H1 (cell line): ENCODE data around the gene NUAK1. TPM values are rescaled to one million over a fixed set of nuclear protein-coding genes. Genes with fewer than 3 reads are reported as not detected.

ENCODE experiments used
- CTCF ChIA-PET: fragments of 300-600 bp; sonication (Branson Sonifier 250); formaldehyde crosslinking; loops from one replicate; lab custom pipeline; 2021; ENCODE audit not compliant: partially characterized antibody; lab: Charles Lee
- POLR2A ChIA-PET: fragments of 300-600 bp; sonication (Branson Sonifier 250); formaldehyde crosslinking; loops from one replicate; lab custom pipeline; 2021; ENCODE audit warnings: inconsistent platforms; ENCODE audit not compliant: partially characterized antibody; lab: Charles Lee
- DNase-seq, 2 experiments: peaks; one replicate each; pipeline versions ENCODE4 v3.0.0 to v3.0.0-alpha.2; 2010 to 2022; ENCODE audit warnings: low spot score in 2 of 2, low read depth in 1 of 2, mixed read lengths in 1 of 2
- FAIRE-seq: peaks from 2 replicates; lab custom pipeline; 2011; peaks lifted over from hg19 to GRCh38; lab: Jason Lieb, UNC
- H2AFZ ChIP-seq: 2 replicates; pipeline ENCODE4 v1.8.1; 2012; ENCODE audit warnings: low read length, inconsistent platforms
- H2AK5ac ChIP-seq: 2 replicates; pipeline ENCODE4 v1.6.1; 2013; ENCODE audit warnings: low read depth, low read length
- H2BK120ac ChIP-seq: replicated peaks from 2 replicates; pipeline ENCODE3; 2013; ENCODE audit warnings: low read depth, low read length, inconsistent platforms
- H2BK12ac ChIP-seq: 2 replicates; pipeline ENCODE4 v1.6.1; 2013; ENCODE audit warnings: low read depth, low read length
- H2BK15ac ChIP-seq: 2 replicates; pipeline ENCODE4 v1.6.1; 2013; ENCODE audit warnings: low read length
- H2BK20ac ChIP-seq: 2 replicates; pipeline ENCODE4 v1.6.1; 2013; ENCODE audit warnings: low read length
- H2BK5ac ChIP-seq: 2 replicates; pipeline ENCODE4 v1.6.1; 2013; ENCODE audit warnings: low read depth, low read length
- H3K14ac ChIP-seq: 2 replicates; pipeline ENCODE4 v1.6.1; 2013; ENCODE audit warnings: inconsistent platforms; ENCODE audit not compliant: insufficient read length
- H3K18ac ChIP-seq: 2 replicates; pipeline ENCODE4 v1.6.1; 2013; ENCODE audit warnings: low read length; ENCODE audit errors: extremely low read depth
- H3K23ac ChIP-seq: 2 replicates; pipeline ENCODE4 v1.6.1; 2013; ENCODE audit warnings: inconsistent platforms; ENCODE audit not compliant: insufficient read length
- H3K23me2 ChIP-seq: 2 replicates; pipeline ENCODE4 v1.6.1; 2013; ENCODE audit warnings: low read depth, low read length
- H3K27ac ChIP-seq: 2 replicates; pipeline ENCODE4 v1.6.1; 2011; ENCODE audit warnings: low read depth, low read length, inconsistent platforms
- H3K27me3 ChIP-seq, 4 experiments: replicated peaks in 1 of 4; 1 replicate in 1 of 4; 2 replicates in 3 of 4; pipeline versions ENCODE4 v1.6.1 to v1.8.1; 2011 to 2013; ENCODE audit warnings: low read length in 3 of 4, mild to moderate bottlenecking in 3 of 4, inconsistent platforms in 2 of 4, mixed read lengths in 2 of 4, moderate library complexity in 1 of 4; ENCODE audit not compliant: control insufficient read depth in 3 of 4, insufficient read depth in 3 of 4; ENCODE audit errors: extremely low read depth in 1 of 4
- H3K36me3 ChIP-seq, 4 experiments: 2 replicates each; pipeline versions ENCODE4 v1.6.1 to v1.8.1; 2011 to 2013; ENCODE audit warnings: mild to moderate bottlenecking in 4 of 4, low read length in 3 of 4, moderate library complexity in 2 of 4, control low read depth in 1 of 4, inconsistent platforms in 1 of 4; ENCODE audit not compliant: insufficient read depth in 4 of 4, control insufficient read depth in 2 of 4
- H3K4ac ChIP-seq: replicated peaks from 2 replicates; pipeline ENCODE3; 2013; ENCODE audit warnings: low read length, low read depth, mixed read lengths, inconsistent platforms; ENCODE audit not compliant: insufficient read length
- H3K4me1 ChIP-seq, 4 experiments: replicated peaks in 1 of 4; 1 replicate in 1 of 4; 2 replicates in 3 of 4; pipeline versions ENCODE4 v1.6.1 to v1.8.1; 2011 to 2013; ENCODE audit warnings: low read length in 3 of 4, inconsistent platforms in 2 of 4, mixed read lengths in 1 of 4; ENCODE audit not compliant: insufficient read depth in 4 of 4, control insufficient read depth in 3 of 4
- H3K4me2 ChIP-seq, 2 experiments: 2 replicates each; pipeline versions ENCODE4 v1.6.1 to v1.8.1; 2011 to 2013; ENCODE audit warnings: low read depth in 2 of 2, low read length in 2 of 2, control low read depth in 1 of 2, inconsistent platforms in 1 of 2, mild to moderate bottlenecking in 1 of 2; ENCODE audit not compliant: insufficient read depth in 1 of 2
- H3K4me3 ChIP-seq, 4 experiments: fragments of 200-600, 300-600 bp in 1 of 4; sonication (generic), shearing (Covaris generic), sonication (Bioruptor Twin) in 1 of 4; 2 replicates each; pipeline versions ENCODE4 v1.5.1 to v1.8.1; 2011 to 2016; ENCODE audit warnings: low read length in 4 of 4, low read depth in 3 of 4, control low read depth in 2 of 4, inconsistent platforms in 2 of 4, mild to moderate bottlenecking in 2 of 4, mixed read lengths in 1 of 4, moderate library complexity in 1 of 4; ENCODE audit not compliant: insufficient read depth in 2 of 4; ENCODE audit errors: extremely low read depth in 1 of 4
- H3K56ac ChIP-seq: replicated peaks from 2 replicates; pipeline ENCODE3; 2013; ENCODE audit warnings: low read depth, mild to moderate bottlenecking, mixed read lengths, low read length, inconsistent platforms; ENCODE audit not compliant: insufficient read length
- H3K79me1 ChIP-seq: 2 replicates; pipeline ENCODE4 v1.6.1; 2013; ENCODE audit warnings: low read depth, low read length, control low read depth
- H3K79me2 ChIP-seq, 2 experiments: 2 replicates each; pipeline versions ENCODE4 v1.6.1 to v1.8.1; 2012 to 2013; ENCODE audit warnings: low read length in 2 of 2, mild to moderate bottlenecking in 2 of 2, inconsistent platforms in 1 of 2; ENCODE audit not compliant: insufficient read depth in 2 of 2, control insufficient read depth in 1 of 2
- H3K9ac ChIP-seq, 4 experiments: replicated peaks in 1 of 4; 1 replicate in 1 of 4; 2 replicates in 3 of 4; pipeline versions ENCODE4 v1.6.1 to v1.8.1; 2011 to 2013; ENCODE audit warnings: low read depth in 3 of 4, low read length in 3 of 4, control low read depth in 2 of 4, mild to moderate bottlenecking in 2 of 4, moderate library complexity in 2 of 4, inconsistent platforms in 1 of 4; ENCODE audit errors: extremely low read depth in 1 of 4
- H3K9me3 ChIP-seq, 2 experiments: 2 replicates each; pipeline versions ENCODE4 v1.6.1 to v1.8.1; 2012 to 2013; ENCODE audit warnings: mild to moderate bottlenecking in 2 of 2, moderate library complexity in 2 of 2, control low read depth in 1 of 2, inconsistent platforms in 1 of 2, low read depth in 1 of 2, low read length in 1 of 2, mixed read lengths in 1 of 2; ENCODE audit not compliant: insufficient read depth in 2 of 2
- H4K20me1 ChIP-seq, 2 experiments: replicated peaks in 1 of 2; 2 replicates each; pipeline versions ENCODE3 to v1.8.1; 2011 to 2013; ENCODE audit warnings: inconsistent platforms in 2 of 2, low read length in 2 of 2, mild to moderate bottlenecking in 1 of 2; ENCODE audit not compliant: insufficient read depth in 2 of 2, control insufficient read depth in 1 of 2
- H4K5ac ChIP-seq: 2 replicates; pipeline ENCODE4 v1.6.1; 2013; ENCODE audit warnings: low read length, low read depth, mixed read lengths, inconsistent platforms; ENCODE audit not compliant: insufficient read length
- H4K8ac ChIP-seq: 2 replicates; pipeline ENCODE4 v1.8.0; 2013; ENCODE audit warnings: mild to moderate bottlenecking, moderate library complexity, low read length, inconsistent platforms; ENCODE audit not compliant: insufficient read depth; ENCODE audit errors: extremely low read depth
- H4K91ac ChIP-seq: replicated peaks from 2 replicates; pipeline ENCODE3; 2013; ENCODE audit warnings: low read length, mixed read lengths, inconsistent platforms; ENCODE audit not compliant: insufficient read length
- ASH2L ChIP-seq: fragments of 200-600, 300-600 bp; sonication (generic); IDR thresholded peaks from one replicate; pipeline ENCODE4 v1.7.1; 2017; ENCODE audit warnings: low read length
- CHD2 ChIP-seq: IDR thresholded peaks from 2 replicates; pipeline ENCODE4 v1.6.1; 2012; ENCODE audit warnings: low read length, improper control_type of control experiment
- GTF2F1 ChIP-seq: IDR thresholded peaks from 2 replicates; pipeline ENCODE4 v1.6.1; 2012; ENCODE audit warnings: low read depth, low read length, improper control_type of control experiment, borderline replicate concordance
- RNF2 ChIP-seq: fragments of 200-900, 300-1000 bp; sonication (generic); IDR thresholded peaks from 2 replicates; pipeline ENCODE4 v1.7.1; 2016; ENCODE audit warnings: borderline replicate concordance, low read depth, mild to moderate bottlenecking, antibody characterized with exemption, low read length; ENCODE audit not compliant: poor library complexity, severe bottlenecking; ENCODE audit errors: missing control alignments
- RXRA ChIP-seq: IDR thresholded peaks from 2 replicates; pipeline ENCODE4 v1.6.1; 2011; ENCODE audit warnings: low read depth, mild to moderate bottlenecking, low read length, moderate library complexity; ENCODE audit not compliant: insufficient read depth
- SP4 ChIP-seq: IDR thresholded peaks from 2 replicates; pipeline ENCODE4 v1.6.1; 2012; ENCODE audit warnings: low read length, inconsistent platforms
- WGBS, 2 experiments: shearing (Covaris generic) in 1 of 2; methylation state at CpG; one replicate each; pipeline versions ENCODE4 v1.1.6 to v1.1.7; 2013 to 2015; ENCODE audit warnings: low lambda C conversion rate in 2 of 2, mixed read lengths in 2 of 2, inconsistent platforms in 1 of 2, low coverage in 1 of 2, missing lambda C conversion rate in 1 of 2; ENCODE audit not compliant: insufficient replicate concordance in 2 of 2, insufficient coverage in 1 of 2, insufficient read length in 1 of 2; ENCODE audit errors: extremely low coverage in 1 of 2, missing lambda C conversion rate in 1 of 2; 5-methylcytosine and 5-hydroxymethylcytosine counted together
- polyA plus RNA-seq, 7 experiments: library from polyadenylated mRNA; depleted of rRNA in 3 of 7; stranded (reverse) in 5 of 7; unstranded in 2 of 7; fragments of >200 nt in 5 of 7; fragments of 200-250 nt in 2 of 7; gene quantifications; 1 replicate in 5 of 7; 2 replicates in 1 of 7; 4 replicates in 1 of 7; pipeline versions ENCODE4 v1.2.1 to v1.2.3, GENCODE V29; 2011 to 2013; ENCODE audit warnings: missing spikeins in 2 of 7, mixed read lengths in 2 of 7
- total RNA-seq: library from RNA; stranded (reverse); fragmentation: NEBNext Ultra II Directional; extraction: Animal tissue kit (Norgen Biotek cat#: 25700); gene quantifications from 2 replicates; pipeline ENCODE4 v1.2.1, GENCODE V29; 2021
- TF ChIP-seq, protein P1 (sequence below): IDR thresholded peaks from 2 replicates; pipeline ENCODE4 v1.6.1; 2012; ENCODE audit warnings: inconsistent platforms

Gene NUAK1
- total and polyA plus RNA-seq, 2 of the 8 experiments (the other 6 are each of a cell fraction or from before 2014, with no cell fraction given), result 6.7 to 18.2 TPM

- Histone ChIP-seq H3K79me2 (no peaks in the 10 kb centered on the region), H3K27me3 (no peaks in the 10 kb centered on the region), H2BK5ac (no peak overlapping the region), H3K9ac (no peak overlapping the region), H2BK20ac (no peak overlapping the region), H2BK12ac (no peak overlapping the region), H3K36me3 (no peaks in the 10 kb centered on the region), H3K23ac (no peak overlapping the region), H2BK120ac (no peak overlapping the region), H4K91ac (no peak overlapping the region), H3K56ac (no peak overlapping the region), H3K14ac (no peak overlapping the region), H2BK15ac (no peak overlapping the region), H2AFZ (no peak overlapping the region), H3K4ac (no peak overlapping the region), H3K23me2 (no peaks in the 10 kb centered on the region; the same call in 1 of the 2 replicates), H3K27ac (no peak overlapping the region), H3K4me2 (no peak overlapping the region), H3K4me3 (no peak overlapping the region), H3K79me1 (no peaks in the 10 kb centered on the region), H2AK5ac (no peak overlapping the region), H3K4me1 (peaks cover 0 to 3% (median 0%) of the 10 kb centered on the region in 4 experiments; a peak in 2 of 7 replicates), H3K18ac (no peak overlapping the region), H4K5ac (no peak overlapping the region), H3K9me3 (no peaks in the 10 kb centered on the region), H4K8ac (no peak overlapping the region), H4K20me1 (no peaks in the 10 kb centered on the region)
- POLR2A ChIA-PET, result no interaction called here
- DNase-seq (no peak), FAIRE-seq (peak; percentile 28)
- 92% methylated on average over 5 of the region's 5 CpGs; no CpG with 5 or more reads in 1 of the 2 experiments for WGBS, 2 experiments
- CTCF ChIA-PET, result interaction anchor here (1.0 kb wide), 1 partner anchor 108 kb away, joined by 3 read pairs; no protein-coding TSS in a partner anchor
- TF ChIP-seq CHD2, result no peak
- TF ChIP-seq RXRA, result no peak
- TF ChIP-seq RNF2, result no peak
- TF ChIP-seq, protein P1, sequence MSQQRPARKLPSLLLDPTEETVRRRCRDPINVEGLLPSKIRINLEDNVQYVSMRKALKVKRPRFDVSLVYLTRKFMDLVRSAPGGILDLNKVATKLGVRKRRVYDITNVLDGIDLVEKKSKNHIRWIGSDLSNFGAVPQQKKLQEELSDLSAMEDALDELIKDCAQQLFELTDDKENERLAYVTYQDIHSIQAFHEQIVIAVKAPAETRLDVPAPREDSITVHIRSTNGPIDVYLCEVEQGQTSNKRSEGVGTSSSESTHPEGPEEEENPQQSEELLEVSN, result no peak
- no peak for TF ChIP-seq GTF2F1
- TF ChIP-seq SP4, result no peak
- no peak for TF ChIP-seq ASH2L
Measured at GRCh38 chr12:106174876-106175275, 36.1 kb upstream of the NUAK1 start.
